Suppressor macrophage (primary cell): ENCODE measurements around the gene CCDC171.

Source experiments
- DNase-seq, 4 experiments: peaks; one replicate each; pipeline ENCODE4 v3.0.0-alpha.2; 2020 to 2022

The CCDC171 gene

GRCh38 chr9:15885464-15885863 lies 332.6 kb downstream of the CCDC171 start:
- no peak for DNase-seq

- no peak for DNase-seq
These were observed 336.7 kb downstream of the CCDC171 start for GRCh38 chr9:15889555-15889954.

GRCh38 chr9:15901572-15901971 lies 348.7 kb downstream of the CCDC171 start:
- no peak for DNase-seq

- DNase-seq = no peak
These were observed 356.5 kb downstream of the CCDC171 start for GRCh38 chr9:15909297-15909696.

- no peak for DNase-seq
These were observed 362.9 kb downstream of the CCDC171 start for GRCh38 chr9:15915711-15916110.

- DNase-seq = no peak
These were observed 374.3 kb downstream of the CCDC171 start for GRCh38 chr9:15927161-15927560.

GRCh38 chr9:15935661-15936305 lies 382.9 kb downstream of the CCDC171 start:
- no peak for DNase-seq

GRCh38 chr9:15936306-15936921 lies 383.6 kb downstream of the CCDC171 start:
- no peak for DNase-seq

GRCh38 chr9:15942831-15943424 lies 390.1 kb downstream of the CCDC171 start:
- no peak for DNase-seq

- DNase-seq = no peak
These were observed 391.5 kb downstream of the CCDC171 start for GRCh38 chr9:15944341-15944740.

GRCh38 chr9:15959663-15960062 lies 406.8 kb downstream of the CCDC171 start:
- DNase-seq = no peak

- no peak for DNase-seq
These were observed 408.4 kb downstream of the CCDC171 start for GRCh38 chr9:15961217-15961616.

GRCh38 chr9:15965246-15965745 lies 412.5 kb downstream of the CCDC171 start:
- DNase-seq = no peak

GRCh38 chr9:15966471-15966870 lies 413.6 kb downstream of the CCDC171 start:
- no peak for DNase-seq

- no peak for DNase-seq
These were observed 414.2 kb downstream of the CCDC171 start for GRCh38 chr9:15967068-15967467.

GRCh38 chr9:15972760-15973159 lies 419.9 kb downstream of the CCDC171 start:
- DNase-seq = no peak

- no peak for DNase-seq
These were observed 422.4 kb downstream of the CCDC171 start for GRCh38 chr9:15975101-15975778.

GRCh38 chr9:15977438-15977837 lies 424.6 kb downstream of the CCDC171 start:
- DNase-seq = no peak

GRCh38 chr9:15982182-15982581 lies 429.3 kb downstream of the CCDC171 start:
- no peak for DNase-seq

GRCh38 chr9:15999422-16000339 lies 446.8 kb downstream of the CCDC171 start:
- DNase-seq = no peak

- DNase-seq = no peak
These were observed 448.0 kb downstream of the CCDC171 start for GRCh38 chr9:16000811-16001210.

GRCh38 chr9:16001856-16002255 lies 449.0 kb downstream of the CCDC171 start:
- DNase-seq = no peak
